Esophagus muscularis mucosa (tissue), 4 donors: ENCODE data around the gene UBE2I. TPM values are rescaled to one million over a fixed set of nuclear protein-coding genes. Genes with fewer than 3 reads are reported as not detected.

ENCODE experiments used
- DNase-seq: peaks from one replicate; pipeline ENCODE4 v3.0.0-alpha.2; 2017; ENCODE audit errors: extremely low spot score
- H3K27ac ChIP-seq, 4 donors: fragments of 200-600 bp; sonication (generic); replicated peaks in 1 of 4; 1 replicate in 3 of 4; 2 replicates in 1 of 4; pipeline ENCODE4 v1.5.1; 2016 to 2019; ENCODE audit warnings: mild to moderate bottlenecking in 1 of 4
- H3K27me3 ChIP-seq, 4 donors: fragments of 200-600 bp; sonication (generic); one replicate each; pipeline versions ENCODE4 v1.5.1 to v1.6.0; 2016 to 2019
- H3K36me3 ChIP-seq, 4 donors: fragments of 200-600 bp; sonication (generic); one replicate each; pipeline ENCODE4 v1.5.1; 2016 to 2019
- H3K4me1 ChIP-seq, 4 donors: fragments of 200-600 bp; sonication (generic); one replicate each; pipeline ENCODE4 v1.5.1; 2016 to 2019
- H3K4me3 ChIP-seq, 4 donors: fragments of 200-600 bp; sonication (generic); 1 replicate in 2 of 4; 2 replicates in 2 of 4; pipeline ENCODE4 v1.5.1; 2016 to 2019; ENCODE audit warnings: mild to moderate bottlenecking in 4 of 4, moderate library complexity in 1 of 4
- H3K9me3 ChIP-seq, 4 donors: fragments of 200-600 bp; sonication (generic); 1 replicate in 3 of 4; 2 replicates in 1 of 4; pipeline ENCODE4 v1.5.1; 2016 to 2019
- EP300 ChIP-seq: sonication (generic); formaldehyde crosslinking; IDR thresholded peaks from one replicate; pipeline ENCODE4 v1.6.1; 2017; ENCODE audit warnings: antibody characterized with exemption
- POLR2A ChIP-seq: fragments of 450-650 bp; IDR thresholded peaks from one replicate; pipeline ENCODE4 v1.6.1; 2017; ENCODE audit warnings: antibody characterized with exemption, moderate library complexity, mild to moderate bottlenecking, low read depth
- POLR2AphosphoS5 ChIP-seq, 2 donors: sonication (generic); formaldehyde crosslinking; IDR thresholded peaks; one replicate each; pipeline ENCODE4 v1.6.1; 2017; ENCODE audit warnings: antibody characterized with exemption in 2 of 2
- WGBS: methylation state at CpG from one replicate; pipeline ENCODE4 v1.1.5; 2018; 5-methylcytosine and 5-hydroxymethylcytosine counted together
- intact Hi-C: fragments of 100-400 bp; cut with DNase I; formaldehyde crosslinking; loops from one replicate; pipeline ENCODE4 v1.15.1; 2023
- total RNA-seq, 4 donors: library from RNA; depleted of rRNA; stranded (reverse); fragments of >200 nt; gene quantifications; one replicate each; pipeline versions ENCODE4 v1.1.0 to v1.2.1, GENCODE V29; 2016
- TF ChIP-seq, protein P1 (sequence below), 3 experiments: fragments of 200-600 bp in 2 of 3; fragments of 450-650 bp in 1 of 3; sonication (generic) in 2 of 3; IDR thresholded peaks; one replicate each; pipeline ENCODE4 v1.5.1; 2017 to 2019; ENCODE audit warnings: antibody characterized with exemption in 3 of 3, mild to moderate bottlenecking in 2 of 3, moderate library complexity in 1 of 3

The UBE2I gene
- total RNA-seq, 4 donors from 2014 or later, result 42.8 to 70.5 (median 63.9) TPM

DNA sequence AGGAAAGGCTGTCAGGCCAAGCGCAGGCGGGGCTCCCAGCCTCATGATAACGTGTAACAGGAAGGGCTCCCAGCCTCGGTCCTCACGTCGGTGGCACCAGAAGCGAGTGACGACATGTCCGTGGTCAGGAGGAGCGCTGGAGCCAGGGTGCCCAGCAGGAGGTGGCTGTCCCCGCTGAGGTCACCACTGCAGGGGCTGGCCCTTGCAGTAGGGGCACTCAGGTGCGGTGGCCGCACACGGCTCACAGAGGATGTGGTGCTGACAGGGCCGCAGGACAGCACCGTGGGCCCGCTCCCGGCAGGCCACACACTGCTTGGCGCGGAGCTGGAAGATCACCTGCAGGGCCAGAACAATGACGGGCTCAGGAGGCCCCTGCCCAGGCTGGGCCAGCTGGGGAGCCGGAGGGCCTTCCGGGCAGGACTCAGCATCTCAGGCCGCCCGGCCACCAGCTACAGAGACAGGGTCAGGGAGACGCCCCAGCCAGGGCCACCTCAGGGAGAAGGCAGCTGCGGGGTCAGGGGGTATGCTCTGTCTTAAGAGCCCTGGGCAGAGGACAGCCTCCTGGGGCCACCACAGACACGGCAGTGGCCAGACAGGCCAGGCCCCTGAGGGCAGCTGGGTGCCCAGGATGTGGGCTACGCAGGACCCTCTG, 56.8 kb downstream of the UBE2I start:
- Histone ChIP-seq H3K36me3 (peaks cover 53 to 96% (median 86%) of the 10 kb centered on the region in 4 donors), H3K4me3 (no peak overlapping the region), H3K4me1 (no peaks in the 10 kb centered on the region), H3K9me3 (no peaks in the 10 kb centered on the region), H3K27me3 (no peaks in the 10 kb centered on the region), H3K27ac (no peak overlapping the region)
- DNase-seq, result no peak
- TF ChIP-seq POLR2A (no peak), EP300 (no peak), POLR2AphosphoS5 (IDR thresholded peaks at IDR 0.05) (no peak)
- WGBS, result 94% methylated on average over 6 of the region's 29 CpGs
- intact Hi-C loops, result no loop called here

DNA sequence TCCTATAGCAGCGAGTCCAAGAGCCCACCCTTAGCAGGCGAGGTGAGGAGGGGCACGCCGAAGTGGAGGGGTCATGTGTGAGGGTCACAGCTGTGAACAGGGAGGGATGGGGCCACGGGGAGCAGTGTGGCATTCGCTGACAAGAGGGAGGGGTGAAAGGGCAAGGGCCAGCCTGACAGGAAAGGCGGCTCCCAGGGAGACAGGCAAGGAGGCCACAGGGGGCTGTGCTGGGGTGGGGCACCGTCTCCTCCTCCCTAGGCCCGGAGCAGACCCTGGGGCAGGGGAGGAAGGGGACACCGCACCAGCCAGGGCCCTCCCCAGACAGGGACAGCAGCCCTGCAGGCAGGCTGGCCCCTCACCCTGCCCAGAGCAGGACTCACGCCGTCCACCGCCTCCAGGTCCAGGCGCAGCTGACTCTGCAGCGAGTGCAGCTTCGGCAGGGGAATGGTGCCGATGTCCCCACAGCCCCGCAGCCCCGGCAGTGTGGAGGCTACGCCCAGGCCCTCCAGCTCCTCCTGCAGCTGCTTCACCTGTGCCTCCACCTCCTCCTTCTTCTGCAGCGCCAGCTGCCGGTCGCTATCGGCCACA, 57.4 kb downstream of the UBE2I start:
- H3K27ac ChIP-seq, result no peak overlapping the region
- H3K27me3 ChIP-seq, result no peaks in the 10 kb centered on the region
- intact Hi-C loops, result no loop called here
- no peaks in the 10 kb centered on the region for H3K4me1 ChIP-seq
- no peak for DNase-seq
- no peaks in the 10 kb centered on the region for H3K9me3 ChIP-seq
- WGBS, result 90% methylated on average over 13 of the region's 24 CpGs
- TF ChIP-seq EP300 (no peak), POLR2A (no peak), POLR2AphosphoS5 (IDR thresholded peaks at IDR 0.05) (no peak)
- TF ChIP-seq, protein P1, sequence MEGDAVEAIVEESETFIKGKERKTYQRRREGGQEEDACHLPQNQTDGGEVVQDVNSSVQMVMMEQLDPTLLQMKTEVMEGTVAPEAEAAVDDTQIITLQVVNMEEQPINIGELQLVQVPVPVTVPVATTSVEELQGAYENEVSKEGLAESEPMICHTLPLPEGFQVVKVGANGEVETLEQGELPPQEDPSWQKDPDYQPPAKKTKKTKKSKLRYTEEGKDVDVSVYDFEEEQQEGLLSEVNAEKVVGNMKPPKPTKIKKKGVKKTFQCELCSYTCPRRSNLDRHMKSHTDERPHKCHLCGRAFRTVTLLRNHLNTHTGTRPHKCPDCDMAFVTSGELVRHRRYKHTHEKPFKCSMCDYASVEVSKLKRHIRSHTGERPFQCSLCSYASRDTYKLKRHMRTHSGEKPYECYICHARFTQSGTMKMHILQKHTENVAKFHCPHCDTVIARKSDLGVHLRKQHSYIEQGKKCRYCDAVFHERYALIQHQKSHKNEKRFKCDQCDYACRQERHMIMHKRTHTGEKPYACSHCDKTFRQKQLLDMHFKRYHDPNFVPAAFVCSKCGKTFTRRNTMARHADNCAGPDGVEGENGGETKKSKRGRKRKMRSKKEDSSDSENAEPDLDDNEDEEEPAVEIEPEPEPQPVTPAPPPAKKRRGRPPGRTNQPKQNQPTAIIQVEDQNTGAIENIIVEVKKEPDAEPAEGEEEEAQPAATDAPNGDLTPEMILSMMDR (IDR thresholded peaks at IDR 0.05), result no peak
- H3K36me3 ChIP-seq, result peaks cover 52 to 96% (median 85%) of the 10 kb centered on the region in 4 donors
- H3K4me3 ChIP-seq, result no peak overlapping the region

DNA sequence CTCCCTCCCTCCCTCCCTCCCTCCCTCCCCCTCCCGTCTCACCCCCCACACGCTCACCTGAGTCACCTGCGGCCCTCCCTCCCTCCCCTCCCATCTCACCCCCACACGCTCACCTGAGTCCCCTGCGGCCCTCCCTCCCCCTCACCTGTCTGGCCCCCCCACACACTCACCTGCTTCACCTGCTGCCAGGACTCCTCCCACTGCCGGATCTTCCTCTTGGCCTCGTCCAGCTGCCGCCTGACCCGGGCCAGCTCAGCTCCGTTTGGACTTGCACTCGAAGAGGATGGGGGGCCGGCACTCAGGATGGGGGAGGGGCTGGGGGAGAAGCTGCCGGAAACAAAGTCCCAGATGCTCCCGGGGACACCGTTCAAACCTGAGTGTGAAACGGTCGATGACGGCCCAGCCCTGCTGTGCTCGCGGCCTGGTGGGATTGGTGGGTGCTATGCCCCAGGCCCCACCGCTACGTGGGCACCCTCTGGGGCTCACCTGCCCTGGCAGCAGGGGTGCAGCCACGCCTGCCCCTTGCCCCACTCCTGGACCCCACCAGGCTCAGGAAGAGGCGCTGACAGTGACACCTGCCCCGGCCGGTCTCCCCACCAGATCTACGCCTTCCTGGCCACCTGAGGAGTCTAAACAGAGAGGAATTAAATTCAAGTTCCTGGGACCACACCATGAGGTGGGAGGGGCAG, 58.2 kb downstream of the UBE2I start:
- Histone ChIP-seq H3K9me3 (no peaks in the 10 kb centered on the region), H3K4me3 (no peak overlapping the region), H3K27ac (no peak overlapping the region), H3K27me3 (no peaks in the 10 kb centered on the region), H3K4me1 (no peaks in the 10 kb centered on the region), H3K36me3 (peaks cover 43 to 95% (median 77%) of the 10 kb centered on the region in 4 donors)
- WGBS, result 75% methylated on average over 10 of the region's 27 CpGs
- no peak for DNase-seq
- TF ChIP-seq EP300, result no peak
- TF ChIP-seq POLR2A, result no peak
- TF ChIP-seq POLR2AphosphoS5 (IDR thresholded peaks at IDR 0.05), result no peak
- TF ChIP-seq, protein P1 (IDR thresholded peaks at IDR 0.05), result no peak
- intact Hi-C loops, result no loop called here

DNA sequence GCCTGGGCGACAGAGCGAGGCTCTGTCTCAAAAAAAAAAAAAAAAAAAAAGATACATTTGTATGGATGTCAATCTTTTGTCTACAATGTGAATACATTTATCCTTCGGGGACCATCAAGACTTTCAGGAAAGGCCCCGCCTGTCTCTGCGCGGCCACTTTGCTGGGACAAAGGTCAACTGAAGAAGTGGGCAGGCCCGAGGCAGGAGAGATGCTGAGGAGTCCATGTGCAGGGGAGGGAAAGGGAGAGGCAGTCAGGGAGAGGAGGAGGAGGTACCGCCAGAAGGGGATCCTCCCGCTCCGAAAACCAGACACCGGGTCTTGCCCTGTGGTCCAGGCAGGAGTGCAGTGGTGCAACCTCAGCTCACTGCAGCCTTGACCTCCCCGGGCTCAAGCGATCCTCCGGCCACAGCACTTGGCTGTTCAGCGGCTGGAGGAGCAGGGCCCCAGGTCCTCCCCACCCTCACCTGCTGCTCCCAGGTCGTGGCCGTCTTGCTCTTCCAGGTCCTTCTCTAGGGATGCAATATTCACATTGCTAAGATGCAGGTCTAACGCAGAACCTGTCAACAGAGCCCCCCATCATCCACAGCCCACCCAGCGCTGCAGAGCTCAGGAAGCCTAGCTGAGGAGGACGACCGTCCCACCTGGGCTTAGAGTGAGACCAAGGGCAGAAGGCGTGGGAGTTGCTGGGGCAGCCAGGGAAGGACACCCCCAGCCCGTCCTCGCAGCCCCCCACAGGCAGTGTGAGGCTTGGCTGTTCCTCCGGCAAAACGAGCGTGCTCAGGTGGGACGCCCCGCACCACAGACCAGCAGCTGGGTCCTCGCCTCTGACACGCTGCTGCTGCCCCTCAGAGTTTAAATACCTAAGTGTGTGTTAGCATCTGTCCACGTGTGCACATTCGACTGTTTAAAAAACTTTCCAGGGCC, 61.9 kb downstream of the UBE2I start:
- H3K36me3 ChIP-seq, result peaks cover 29 to 81% (median 62%) of the 10 kb centered on the region in 4 donors
- intact Hi-C loops, result no loop called here
- no peaks in the 10 kb centered on the region for H3K9me3 ChIP-seq
- DNase-seq, result no peak
- WGBS, result 91% methylated on average over 30 of the region's 33 CpGs
- no peak overlapping the region for H3K4me3 ChIP-seq
- no peaks in the 10 kb centered on the region for H3K27me3 ChIP-seq
- H3K4me1 ChIP-seq, result no peaks in the 10 kb centered on the region
- no peak for TF ChIP-seq POLR2AphosphoS5 (IDR thresholded peaks at IDR 0.05)
- TF ChIP-seq POLR2A, result no peak
- TF ChIP-seq, protein P1 (IDR thresholded peaks at IDR 0.05), result no peak
- no peak for TF ChIP-seq EP300
- H3K27ac ChIP-seq, result no peak overlapping the region
